GM18498 (cell line): Measurements from ENCODE around the gene ESAM.

ENCODE experiments used
- ATAC-seq: cut with Tn5 transposase; IDR thresholded peaks from one replicate; pipeline ENCODE4 v1.9.1; 2021; ENCODE audit warnings: mild to moderate bottlenecking, moderate library complexity; ENCODE audit not compliant: unreplicated experiment

The ESAM gene

GRCh38 chr11:124737638-124738305 lies 24.3 kb downstream of the ESAM start:
- ATAC-seq: no peak

GRCh38 chr11:124736736-124737135 lies 25.4 kb downstream of the ESAM start:
- ATAC-seq: no peak

- ATAC-seq: no peak
Observed at GRCh38 chr11:124732230-124732629, 29.9 kb downstream of the ESAM start.

DNA sequence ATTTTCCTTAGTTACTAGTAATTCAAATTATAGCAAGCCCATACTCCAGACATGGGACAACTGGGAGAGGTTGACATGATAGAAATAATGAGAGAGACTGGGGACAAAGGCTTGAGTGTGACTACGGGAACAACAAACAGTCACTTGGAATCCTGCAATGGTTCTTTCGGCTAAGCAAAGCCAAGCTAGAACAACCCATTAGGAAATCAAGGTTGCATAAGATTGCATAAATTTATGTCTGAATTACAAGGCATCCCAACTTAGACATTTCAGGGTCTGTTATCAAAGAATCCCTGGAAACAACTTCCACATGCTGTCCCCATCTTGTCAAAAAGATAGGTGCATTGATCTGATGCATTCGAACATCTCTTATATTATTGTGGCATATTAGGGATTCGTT lies 32.5 kb downstream of the ESAM start:
- ATAC-seq: no peak

DNA sequence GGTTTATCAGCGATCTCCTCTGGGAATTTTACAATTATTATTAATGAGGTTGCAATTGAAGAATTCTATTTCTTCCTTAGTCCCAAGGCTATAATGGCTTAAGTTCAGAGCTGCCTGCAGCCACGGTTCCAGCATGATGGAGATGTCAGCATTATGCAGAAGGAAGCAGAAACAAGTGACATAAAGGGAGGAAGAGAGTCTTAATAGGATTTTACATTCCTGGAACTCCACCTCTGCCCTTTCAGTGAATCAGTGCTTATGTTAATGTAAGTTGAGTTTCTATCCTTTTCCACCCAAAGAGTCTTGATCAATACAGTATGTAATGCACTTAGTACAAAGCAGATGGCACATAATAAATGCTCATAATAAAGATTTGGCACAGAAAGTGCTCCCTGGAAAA lies 34.0 kb downstream of the ESAM start:
- no peak for ATAC-seq

DNA sequence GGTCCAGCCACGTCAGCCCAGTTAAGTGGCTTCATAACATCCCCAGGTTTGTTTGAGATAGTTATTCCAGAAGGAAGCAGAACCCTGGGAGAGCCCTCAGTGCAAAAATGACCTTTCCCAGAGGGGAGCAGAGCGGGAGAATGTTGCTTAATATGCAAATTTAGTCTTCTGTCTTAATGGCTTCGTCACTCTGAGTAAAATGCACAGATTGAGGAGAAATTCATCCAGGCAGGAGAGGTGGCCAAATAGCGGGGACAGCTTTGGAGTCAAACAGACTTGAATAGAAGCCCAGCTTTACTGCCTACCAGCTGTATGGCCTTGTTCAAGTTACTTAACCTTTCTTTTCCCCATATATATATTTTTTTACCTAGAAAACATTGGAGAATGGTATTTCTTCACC lies 34.6 kb downstream of the ESAM start:
- ATAC-seq: no peak

GRCh38 chr11:124725719-124726105 lies 36.4 kb downstream of the ESAM start:
- ATAC-seq: no peak

- peak; percentile 96 for ATAC-seq
Observed at GRCh38 chr11:124724979-124725718, 36.9 kb downstream of the ESAM start.

GRCh38 chr11:124722176-124722575 lies 39.9 kb downstream of the ESAM start:
- ATAC-seq: no peak

DNA sequence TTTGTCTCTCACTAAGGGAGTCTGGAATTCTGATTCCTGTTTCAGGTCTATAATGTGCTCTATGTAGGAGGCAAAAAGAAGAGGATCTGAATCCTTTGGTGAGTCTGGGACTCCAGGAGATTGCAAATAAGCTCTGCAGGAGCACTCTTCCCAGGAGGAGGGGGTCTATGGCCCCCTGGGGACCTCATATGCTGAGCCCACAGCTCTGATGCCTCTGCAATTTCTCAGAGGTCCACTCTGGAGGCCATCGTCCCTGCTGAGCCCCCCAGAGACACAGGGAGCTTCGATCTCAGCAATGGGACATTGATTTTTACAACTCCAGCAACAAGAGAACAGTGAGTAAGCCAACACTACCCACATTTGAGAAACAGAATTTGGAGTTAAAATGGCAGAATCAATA lies 42.6 kb downstream of the ESAM start:
- ATAC-seq: no peak

DNA sequence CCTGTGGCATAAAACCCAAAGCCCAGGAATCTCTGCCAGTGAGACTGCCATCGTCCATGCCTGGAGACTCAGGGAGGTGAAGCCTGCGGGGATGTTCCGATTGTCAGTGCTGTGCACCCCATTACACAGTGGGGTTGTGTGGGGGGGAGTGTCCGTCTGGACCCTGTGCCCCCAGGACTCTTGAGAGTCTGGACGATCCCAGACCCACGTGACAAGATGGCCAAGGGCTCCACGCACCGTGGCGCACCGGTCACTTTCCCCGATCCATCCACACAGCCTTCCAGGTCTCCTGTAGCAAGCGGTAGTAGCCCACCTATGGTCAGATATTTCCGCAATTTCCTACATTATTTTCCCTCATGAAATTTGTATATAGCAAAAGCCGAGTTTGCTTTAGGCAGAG lies 43.3 kb downstream of the ESAM start:
- ATAC-seq: no peak

- peak; percentile 53 for ATAC-seq
Observed at GRCh38 chr11:124717786-124718651, 44.1 kb downstream of the ESAM start.

DNA sequence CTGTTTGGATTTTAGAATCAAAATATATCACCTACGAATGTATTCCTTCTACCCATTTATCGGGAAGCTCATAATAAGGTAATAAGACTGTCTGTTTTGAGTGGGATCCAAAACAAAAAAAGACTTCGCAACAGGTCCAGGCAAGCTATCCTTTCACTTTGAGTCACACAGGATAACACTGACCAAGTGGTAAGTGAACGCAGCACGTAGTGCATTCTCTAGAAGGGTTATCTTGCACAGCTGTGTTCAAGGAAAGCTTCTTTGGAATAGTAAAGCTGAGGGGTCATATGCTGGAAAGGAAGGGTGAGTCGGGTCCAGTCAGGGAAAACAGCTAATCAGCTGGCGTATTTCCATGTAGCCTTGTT lies 44.7 kb downstream of the ESAM start:
- ATAC-seq: peak; percentile 62

DNA sequence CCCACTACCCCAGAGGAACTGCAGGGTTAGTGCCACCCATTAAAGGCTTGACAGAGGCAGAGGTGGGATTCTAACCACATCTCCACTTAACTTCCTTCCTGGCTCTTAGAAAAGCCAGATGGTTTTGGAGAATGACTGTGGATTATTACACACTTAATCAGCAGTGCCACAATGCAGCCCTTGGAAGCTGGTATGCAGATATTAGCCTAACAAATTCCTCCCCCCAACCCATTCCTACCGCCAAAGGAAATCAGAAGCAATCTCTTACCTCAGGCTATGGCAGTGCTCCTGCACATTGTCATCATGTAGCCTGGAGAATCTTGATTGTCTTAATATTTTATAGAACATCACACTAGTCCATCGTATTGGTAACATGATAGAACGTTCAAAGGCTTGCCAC lies 45.5 kb downstream of the ESAM start:
- ATAC-seq: no peak

- no peak for ATAC-seq
Observed at GRCh38 chr11:124712392-124712791, 49.7 kb downstream of the ESAM start.

DNA sequence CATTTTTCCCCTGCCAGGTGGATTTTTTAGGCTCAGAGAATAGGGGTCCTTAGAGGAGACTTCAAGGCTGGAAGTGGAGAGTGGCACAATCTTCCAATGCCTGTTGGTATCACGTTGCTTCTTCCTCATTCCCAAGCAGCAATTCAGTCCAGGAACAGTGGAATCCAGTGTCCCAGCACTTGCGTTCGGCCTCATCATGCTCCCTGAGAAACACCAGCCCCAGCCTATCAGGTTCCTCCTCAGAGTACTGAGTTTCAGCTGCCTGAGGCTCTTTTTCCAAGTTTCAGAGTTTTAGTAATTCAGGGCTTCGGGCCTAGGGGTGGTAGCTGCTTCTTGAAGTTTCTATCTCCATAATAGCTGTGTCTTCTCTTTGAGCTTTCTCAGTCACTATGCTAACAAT lies 54.3 kb downstream of the ESAM start:
- ATAC-seq: no peak
